BE2C (cell line): ENCODE results near the gene TTBK2.

Experiments
- DNase-seq: peaks from one replicate; pipeline ENCODE4 v3.0.0-alpha.2; 2020
- H3K27me3 ChIP-seq: fragments of 250-450 bp; sonication (Bioruptor Pico); 2 replicates; pipeline ENCODE4 v1.5.1; 2020; ENCODE audit warnings: mild to moderate bottlenecking
- H3K36me3 ChIP-seq: fragments of 250-450 bp; sonication (Bioruptor Pico); 2 replicates; pipeline ENCODE4 v1.5.1; 2020; ENCODE audit warnings: mild to moderate bottlenecking
- H3K4me1 ChIP-seq: fragments of 250-450 bp; sonication (Bioruptor Pico); 2 replicates; pipeline ENCODE4 v1.5.1; 2020
- H3K4me3 ChIP-seq: 2 replicates; pipeline ENCODE4 v1.5.1; 2011; ENCODE audit warnings: low read depth, low read length
- H3K9me3 ChIP-seq: fragments of 250-450 bp; sonication (Bioruptor Pico); 2 replicates; pipeline ENCODE4 v1.5.1; 2020
- CTCF ChIP-seq: IDR thresholded peaks from 2 replicates; pipeline ENCODE4 v1.5.1; 2012; ENCODE audit warnings: mild to moderate bottlenecking, low read depth, low read length

The TTBK2 gene

DNA sequence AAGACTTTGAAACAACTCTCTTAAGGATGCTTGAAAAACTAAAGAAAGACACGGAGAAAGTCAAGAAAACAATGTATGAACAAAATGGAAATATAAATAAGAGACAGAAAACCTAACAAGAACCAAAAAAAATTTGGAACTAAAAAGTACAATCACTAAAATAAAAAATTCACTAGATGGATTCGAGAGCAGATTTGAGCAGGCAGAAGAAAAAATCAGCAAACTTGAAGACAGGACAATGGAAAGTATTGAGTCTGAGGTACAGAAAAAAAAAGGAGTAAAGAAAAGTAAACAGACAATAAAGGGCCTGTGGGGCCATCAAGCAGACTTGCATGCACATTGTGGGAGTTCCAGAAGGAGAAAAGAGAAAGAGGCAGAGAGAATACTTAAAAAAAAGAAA, 170.3 kb downstream of the TTBK2 start:
- Histone ChIP-seq H3K4me1 (peaks cover 8% of the 10 kb centered on the region), H3K36me3 (no peaks in the 10 kb centered on the region; the same call in 1 of the 2 replicates), H3K9me3 (no peaks in the 10 kb centered on the region), H3K4me3 (no peak overlapping the region), H3K27me3 (no peaks in the 10 kb centered on the region)
- TF ChIP-seq CTCF: no peak
- no peak for DNase-seq

DNA sequence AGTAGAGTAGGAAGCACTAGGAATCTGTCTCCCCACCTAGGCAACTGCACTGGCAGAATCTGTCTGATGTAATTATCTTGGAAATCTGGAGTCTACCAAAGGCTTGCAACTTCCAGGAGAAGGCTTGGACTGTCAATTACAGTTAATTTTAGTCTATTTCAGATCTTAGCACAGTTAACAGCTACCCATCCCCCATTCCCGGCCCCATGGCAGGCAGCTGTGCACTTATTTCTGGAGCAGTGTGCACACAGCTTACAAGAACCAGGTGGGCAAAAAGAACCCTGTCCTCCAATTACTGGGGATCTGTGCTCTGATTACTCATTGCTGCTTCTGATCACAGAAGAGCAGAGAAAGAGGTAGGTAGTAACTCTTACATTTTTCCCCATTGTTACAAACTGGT, 171.3 kb downstream of the TTBK2 start:
- Histone ChIP-seq H3K27me3 (no peaks in the 10 kb centered on the region), H3K4me1 (peaks cover 8% of the 10 kb centered on the region), H3K4me3 (no peak overlapping the region), H3K9me3 (no peaks in the 10 kb centered on the region), H3K36me3 (no peaks in the 10 kb centered on the region; the same call in 1 of the 2 replicates)
- no peak for TF ChIP-seq CTCF
- DNase-seq: peak; percentile 66

DNA sequence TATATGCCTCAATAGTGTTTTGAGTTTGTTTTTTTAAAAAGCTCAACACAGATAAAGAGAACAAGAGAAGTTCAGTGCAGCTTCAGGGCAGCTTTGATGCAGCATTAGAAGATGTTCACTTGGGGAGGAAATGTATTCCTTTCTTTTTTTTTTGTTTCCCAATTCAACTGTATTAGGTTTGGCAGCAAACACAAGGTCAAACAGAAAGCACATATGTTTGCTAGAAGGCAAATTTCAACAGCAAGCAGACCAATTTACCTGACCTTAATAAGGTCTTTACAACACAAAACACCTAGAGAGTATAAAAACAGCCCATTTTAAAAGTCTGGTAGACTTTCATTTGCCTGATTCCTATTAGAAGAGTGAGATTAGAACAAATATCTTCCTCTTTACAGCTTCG, 176.4 kb downstream of the TTBK2 start:
- no peaks in the 10 kb centered on the region for H3K27me3 ChIP-seq
- no peaks in the 10 kb centered on the region for H3K9me3 ChIP-seq
- H3K4me3 ChIP-seq: no peak overlapping the region
- DNase-seq: no peak
- no peak for TF ChIP-seq CTCF
- H3K4me1 ChIP-seq: peaks cover 25% of the 10 kb centered on the region
- no peaks in the 10 kb centered on the region for H3K36me3 ChIP-seq

DNA sequence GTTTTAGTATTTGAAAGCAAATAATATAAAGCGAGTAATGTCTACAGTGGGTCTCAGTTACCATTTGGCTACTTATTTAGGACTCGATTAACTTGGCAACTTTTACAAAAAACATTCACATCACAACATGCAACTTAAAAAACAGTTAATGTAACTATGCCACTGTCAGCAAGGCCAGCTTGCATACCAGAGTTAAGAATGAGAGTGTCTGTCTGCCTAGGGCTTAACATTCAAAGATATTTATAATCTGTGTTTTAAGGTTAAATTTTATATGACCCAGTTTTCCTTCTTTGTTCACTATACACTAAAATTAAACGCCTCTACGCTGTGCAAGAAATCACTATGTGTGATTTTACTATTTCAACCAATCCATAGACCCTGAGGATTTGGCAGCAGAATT, 178.4 kb downstream of the TTBK2 start:
- Histone ChIP-seq H3K27me3 (no peaks in the 10 kb centered on the region), H3K9me3 (no peaks in the 10 kb centered on the region), H3K4me3 (no peak overlapping the region), H3K36me3 (no peaks in the 10 kb centered on the region), H3K4me1 (peaks cover 23% of the 10 kb centered on the region)
- TF ChIP-seq CTCF: no peak
- no peak for DNase-seq

DNA sequence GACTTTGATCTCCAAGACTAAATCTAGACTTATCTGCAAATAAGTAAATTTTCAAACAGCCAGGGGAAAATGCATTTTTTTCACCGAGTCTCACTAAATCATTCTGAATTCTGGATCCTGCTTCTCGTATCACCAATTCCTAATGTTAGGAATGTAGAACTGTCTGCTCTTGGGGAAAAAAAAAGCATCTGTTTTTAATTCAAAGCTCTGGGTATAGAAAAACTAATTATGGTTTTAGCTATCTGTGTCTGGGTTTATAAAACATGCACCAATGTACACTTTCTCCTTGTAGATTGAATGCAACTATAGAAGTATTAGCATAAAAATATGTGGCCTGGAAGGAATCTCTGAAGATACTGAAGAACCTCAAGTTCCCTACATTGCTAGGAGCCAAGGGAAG, 178.9 kb downstream of the TTBK2 start:
- no peak for DNase-seq
- no peaks in the 10 kb centered on the region for H3K9me3 ChIP-seq
- TF ChIP-seq CTCF: 0 out of 2 replicates have a peak, but pooled peaks have one; percentile 2
- H3K4me1 ChIP-seq: peaks cover 23% of the 10 kb centered on the region
- H3K27me3 ChIP-seq: no peaks in the 10 kb centered on the region
- H3K36me3 ChIP-seq: no peaks in the 10 kb centered on the region
- H3K4me3 ChIP-seq: no peak overlapping the region

DNA sequence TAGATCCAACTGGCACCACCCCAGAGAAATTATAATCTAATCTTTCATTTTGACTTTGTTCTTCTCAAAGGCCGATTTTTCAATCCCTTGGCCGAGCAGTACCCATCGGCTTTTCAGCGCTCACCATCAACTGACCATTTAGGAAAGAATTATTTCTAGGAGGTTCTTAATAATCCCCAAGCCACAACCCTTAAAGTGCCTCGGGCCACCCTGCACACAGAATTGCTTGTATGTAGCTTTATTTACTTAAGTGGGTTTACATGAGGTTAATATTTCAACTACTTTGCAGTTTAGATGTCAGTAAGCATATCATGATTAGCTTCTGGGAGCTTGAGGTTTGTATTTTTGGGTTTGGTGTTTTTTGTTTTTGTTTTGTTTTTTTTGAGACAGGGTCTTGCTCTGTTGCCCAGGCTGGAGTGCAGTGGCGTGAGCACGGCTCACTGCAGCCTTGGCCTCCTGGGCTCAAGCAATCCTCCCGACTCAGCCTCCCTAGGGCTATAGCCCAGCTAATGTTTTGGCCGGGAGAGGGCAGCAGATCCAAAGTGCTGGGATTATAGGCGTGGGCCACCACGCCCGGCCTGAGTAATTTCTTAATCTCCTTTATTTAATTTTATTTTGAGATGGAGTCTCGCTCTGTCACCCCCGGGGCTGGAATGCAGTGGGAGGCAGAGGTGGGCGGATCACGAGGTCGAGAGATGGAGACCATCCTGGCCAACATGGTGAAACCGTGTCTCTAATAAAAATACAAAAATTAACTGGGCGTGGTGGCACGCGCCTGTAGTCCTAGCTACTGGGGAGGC, 182.8 kb downstream of the TTBK2 start:
- Histone ChIP-seq H3K27me3 (no peaks in the 10 kb centered on the region), H3K4me3 (peak overlapping the region; percentile 70), H3K9me3 (no peaks in the 10 kb centered on the region), H3K4me1 (peaks cover 23% of the 10 kb centered on the region), H3K36me3 (peaks cover 9% of the 10 kb centered on the region)
- peak; percentile 46 for TF ChIP-seq CTCF
- peak; percentile 34 for DNase-seq
